ENCODE data around the gene ABCA13.

- TF ChIP-seq CTCF (IDR thresholded peaks at IDR 0.05; ENCODE audit: low read depth, low read length) (no peak), EZH2phosphoT487 (IDR thresholded peaks at IDR 0.05; ENCODE audit: low read depth) (no peak)
Measured at GRCh38 chr7:48506569-48506968, 335.3 kb downstream of the ABCA13 start.

All from OCI-LY3 (cell line).